K562 (cell line): ENCODE results near the gene NOTCH1. TPM values are rescaled to one million over a fixed set of nuclear protein-coding genes. Genes with fewer than 3 reads are reported as not detected.

Experiments
- BRF1 ChIP-seq: IDR thresholded peaks from 3 replicates; pipeline ENCODE4 v1.6.1; 2011; ENCODE audit warnings: borderline replicate concordance, mild to moderate bottlenecking; ENCODE audit not compliant: insufficient read length; ENCODE audit errors: extremely low read depth
- ESRRA ChIP-seq: fragments of 450-650 bp; IDR thresholded peaks from 2 replicates; pipeline ENCODE4 v1.6.1; 2014; ENCODE audit warnings: low read depth, mild to moderate bottlenecking, moderate library complexity, borderline replicate concordance
- KHSRP ChIP-seq: fragments of 450-650 bp; IDR thresholded peaks from 2 replicates; pipeline ENCODE4 v1.6.1; 2017
- L3MBTL2 ChIP-seq: fragments of 450-650 bp; IDR thresholded peaks from 2 replicates; pipeline ENCODE4 v1.6.1; 2016; ENCODE audit warnings: mild to moderate bottlenecking, moderate library complexity
- MCM3 ChIP-seq: fragments of 450-650 bp; IDR thresholded peaks from 2 replicates; pipeline ENCODE4 v1.6.1; 2016
- NFATC3 ChIP-seq: fragments of 450-650 bp; IDR thresholded peaks from 2 replicates; pipeline ENCODE4 v1.6.1; 2017; ENCODE audit warnings: mild to moderate bottlenecking
- STAT5B ChIP-seq: fragments of 250-450 bp; sonication (Bioruptor Pico); IDR thresholded peaks from 2 replicates; pipeline ENCODE4 v1.8.0; 2021; ENCODE audit warnings: mild to moderate bottlenecking, inconsistent platforms
- ZNF239 ChIP-seq: fragments of 250-450 bp; sonication (Bioruptor Pico); IDR thresholded peaks from 2 replicates; pipeline ENCODE4 v1.4.0; 2020; ENCODE audit warnings: mild to moderate bottlenecking
- ZNF407 ChIP-seq: fragments of 450-650 bp; IDR thresholded peaks from 2 replicates; pipeline ENCODE4 v1.6.1; 2016; ENCODE audit warnings: low read depth
- ZNF586 ChIP-seq: fragments of 450-650 bp; formaldehyde crosslinking; conservative IDR thresholded peaks from 2 replicates; pipeline ENCODE4 v1.4.0; 2020; ENCODE audit warnings: mild to moderate bottlenecking, moderate library complexity
- ZNF589 ChIP-seq: fragments of 200-800 bp; sonication (Bioruptor generic); IDR thresholded peaks from 2 replicates; pipeline ENCODE4 v1.6.1; 2016; ENCODE audit warnings: low read depth, missing genetic modification characterization, missing compliant biosample characterization
- ZNF707 ChIP-seq: fragments of 250-450 bp; sonication (Bioruptor Pico); conservative IDR thresholded peaks from 2 replicates; pipeline ENCODE4 v1.8.0; 2022; ENCODE audit warnings: inconsistent platforms, mild to moderate bottlenecking, moderate library complexity
- polyA plus RNA-seq, 8 experiments: library from polyadenylated mRNA; depleted of rRNA in 4 of 8; stranded (reverse) in 5 of 8; unstranded in 3 of 8; fragments of >200 nt; fragmentation: Nextera tagmentation in 2 of 8; fragmentation: Illumina TruSeq in 1 of 8; extraction: Ambion mirVana in 2 of 8; extraction: Trizol in 1 of 8; gene quantifications; 2 replicates each; pipeline versions ENCODE4 v1.2.1 to v1.2.3, GENCODE V29; 2011 to 2014; ENCODE audit warnings: inconsistent platforms in 1 of 8, missing spikeins in 1 of 8
- total RNA-seq, 7 experiments: library from RNA; depleted of rRNA in 6 of 7; stranded (reverse); fragments of >200 nt in 6 of 7; fragmentation: Illumina TruSeq in 2 of 7; extraction: Trizol in 2 of 7; gene quantifications; 2 replicates each; pipeline versions ENCODE4 v1.2.1 to v1.2.3, GENCODE V29; 2011 to 2021; ENCODE audit warnings: low replicate concordance in 1 of 7
- TF ChIP-seq, protein P1 (sequence below): fragments of 450-650 bp; IDR thresholded peaks from 2 replicates; pipeline ENCODE4 v1.6.1; 2018; ENCODE audit not compliant: partially characterized antibody

The NOTCH1 gene
- total and polyA plus RNA-seq, 9 of the 15 experiments (the other 6 are each of a cell fraction or from before 2014, with no cell fraction given) = 0.03 to 31.4 (median 2.3) TPM

DNA sequence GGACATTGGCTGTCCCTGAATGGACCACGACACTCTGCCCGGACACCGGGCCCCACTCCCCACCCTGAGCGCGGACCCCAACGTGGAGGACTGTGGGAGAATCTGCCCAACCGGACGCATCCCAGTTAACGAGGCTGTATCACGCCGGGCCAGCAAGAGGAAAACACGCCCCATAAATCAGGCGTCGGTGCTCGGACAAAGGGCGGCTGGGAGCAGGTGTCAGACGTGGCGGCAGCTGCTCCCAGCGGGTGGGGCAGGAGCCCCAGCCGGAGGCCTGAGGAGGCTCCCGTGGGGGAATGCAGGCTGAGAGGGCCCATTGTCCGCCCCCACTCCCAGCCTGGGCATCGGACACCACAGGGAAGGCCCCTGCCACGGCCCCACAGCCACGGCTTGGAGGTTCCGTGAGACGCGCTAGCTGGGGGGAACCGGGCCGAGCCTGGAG is 19.2 kb downstream of the NOTCH1 start (continued):
- TF ChIP-seq ZNF407 (no peak), NFATC3 (no peak), ZNF589 (no peak), ESRRA (no peak), ZNF707 (CRISPR knock-in tag) (no peak), ZNF586 (no peak), STAT5B (CRISPR knock-in tag) (no peak), KHSRP (no peak), L3MBTL2 (0 out of 2 replicates have a peak, but pooled peaks have one; percentile 25), BRF1 (no peak), ZNF239 (no peak), MCM3 (no peak)
- TF ChIP-seq, protein P1, sequence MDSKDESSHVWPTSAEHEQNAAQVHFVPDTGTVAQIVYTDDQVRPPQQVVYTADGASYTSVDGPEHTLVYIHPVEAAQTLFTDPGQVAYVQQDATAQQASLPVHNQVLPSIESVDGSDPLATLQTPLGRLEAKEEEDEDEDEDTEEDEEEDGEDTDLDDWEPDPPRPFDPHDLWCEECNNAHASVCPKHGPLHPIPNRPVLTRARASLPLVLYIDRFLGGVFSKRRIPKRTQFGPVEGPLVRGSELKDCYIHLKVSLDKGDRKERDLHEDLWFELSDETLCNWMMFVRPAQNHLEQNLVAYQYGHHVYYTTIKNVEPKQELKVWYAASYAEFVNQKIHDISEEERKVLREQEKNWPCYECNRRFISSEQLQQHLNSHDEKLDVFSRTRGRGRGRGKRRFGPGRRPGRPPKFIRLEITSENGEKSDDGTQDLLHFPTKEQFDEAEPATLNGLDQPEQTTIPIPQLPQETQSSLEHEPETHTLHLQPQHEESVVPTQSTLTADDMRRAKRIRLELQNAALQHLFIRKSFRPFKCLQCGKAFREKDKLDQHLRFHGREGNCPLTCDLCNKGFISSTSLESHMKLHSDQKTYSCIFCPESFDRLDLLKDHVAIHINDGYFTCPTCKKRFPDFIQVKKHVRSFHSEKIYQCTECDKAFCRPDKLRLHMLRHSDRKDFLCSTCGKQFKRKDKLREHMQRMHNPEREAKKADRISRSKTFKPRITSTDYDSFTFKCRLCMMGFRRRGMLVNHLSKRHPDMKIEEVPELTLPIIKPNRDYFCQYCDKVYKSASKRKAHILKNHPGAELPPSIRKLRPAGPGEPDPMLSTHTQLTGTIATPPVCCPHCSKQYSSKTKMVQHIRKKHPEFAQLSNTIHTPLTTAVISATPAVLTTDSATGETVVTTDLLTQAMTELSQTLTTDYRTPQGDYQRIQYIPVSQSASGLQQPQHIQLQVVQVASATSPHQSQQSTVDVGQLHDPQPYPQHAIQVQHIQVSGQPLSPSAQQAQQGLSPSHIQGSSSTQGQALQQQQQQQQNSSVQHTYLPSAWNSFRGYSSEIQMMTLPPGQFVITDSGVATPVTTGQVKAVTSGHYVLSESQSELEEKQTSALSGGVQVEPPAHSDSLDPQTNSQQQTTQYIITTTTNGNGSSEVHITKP = no peak
